Stimulated activated CD8-positive, alpha-beta memory T cell treated with anti-CD3 and anti-CD28 coated beads, Interleukin-15, amount 100 ng/mL, for 24 hours (primary cell): ENCODE measurements around the gene FGF6.
"Not testable (repeated sequence)": the region's sequence is repeated elsewhere in the genome, so short reads cannot be mapped to it uniquely, and the experiment has no call there.

Experiments used
- DNase-seq: peaks from one replicate; pipeline ENCODE4 v3.0.0-alpha.2; 2020; ENCODE audit warnings: low read depth

Gene FGF6

GRCh38 chr12:4445156-4446101 lies at the start of gene FGF6:
Gene FGF6 (minus strand): TSS chr12:4445815. CDS start chr12:4445570, 245 bp downstream.
- DNase-seq: no peak

- no peak for DNase-seq
Measured at GRCh38 chr12:4490973-4491372, 45.4 kb upstream of the FGF6 start.

- DNase-seq: no peak
Measured at GRCh38 chr12:4489556-4489955, 43.9 kb upstream of the FGF6 start.

- DNase-seq: no peak
Measured at GRCh38 chr12:4486980-4487379, 41.4 kb upstream of the FGF6 start.

- no peak for DNase-seq
Measured at GRCh38 chr12:4486049-4486699, 40.6 kb upstream of the FGF6 start.

- DNase-seq: no peak
Measured at GRCh38 chr12:4483885-4484823, 38.5 kb upstream of the FGF6 start.

- no peak for DNase-seq
Measured at GRCh38 chr12:4482936-4483335, 37.3 kb upstream of the FGF6 start.

GRCh38 chr12:4478933-4479332 lies 33.3 kb upstream of the FGF6 start:
- DNase-seq: no peak

GRCh38 chr12:4477129-4477528 lies 31.5 kb upstream of the FGF6 start:
- no peak for DNase-seq

GRCh38 chr12:4472046-4472445 lies 26.4 kb upstream of the FGF6 start:
- no peak for DNase-seq

GRCh38 chr12:4471256-4471655 lies 25.6 kb upstream of the FGF6 start:
- no peak for DNase-seq

- no peak for DNase-seq
Measured at GRCh38 chr12:4468994-4469393, 23.4 kb upstream of the FGF6 start.

- no peak for DNase-seq
Measured at GRCh38 chr12:4460761-4461160, 15.1 kb upstream of the FGF6 start.

- not testable (repeated sequence) for DNase-seq
Measured at GRCh38 chr12:4455849-4456248, 10.2 kb upstream of the FGF6 start.

- no peak for DNase-seq
Measured at GRCh38 chr12:4454315-4454860, 8.8 kb upstream of the FGF6 start.

GRCh38 chr12:4451694-4452093 lies 6.1 kb upstream of the FGF6 start:
- DNase-seq: no peak

- no peak for DNase-seq
Measured at GRCh38 chr12:4450551-4451112, 5.0 kb upstream of the FGF6 start.

- no peak for DNase-seq
Measured at GRCh38 chr12:4449851-4450221, 4.2 kb upstream of the FGF6 start.

GRCh38 chr12:4448943-4449850 lies 3.6 kb upstream of the FGF6 start:
- no peak for DNase-seq

GRCh38 chr12:4448371-4448940 lies 2.8 kb upstream of the FGF6 start:
- DNase-seq: no peak
